Activated naive CD4-positive, alpha-beta T cell treated with anti-CD3 and anti-CD28 coated beads for 36 hours (primary cell): ENCODE data around the gene SCAMP3. TPM values are rescaled to one million over a fixed set of nuclear protein-coding genes. Genes with fewer than 3 reads are reported as not detected.

Source experiments
- CTCF ChIA-PET: fragments of 350-600 bp; sonication (Branson Sonifier 250); formaldehyde crosslinking; loops from one replicate; lab custom pipeline; 2021; ENCODE audit warnings: antibody characterized with exemption; lab: Charles Lee
- DNase-seq: peaks from one replicate; pipeline ENCODE4 v3.0.0-alpha.2; 2020
- H3K27ac Mint-ChIP-seq: one replicate; pipeline ENCODE4 v1.8.0; 2021; ENCODE audit warnings: mild to moderate bottlenecking, mixed read lengths
- H3K27me3 Mint-ChIP-seq: one replicate; pipeline ENCODE4 v1.8.0; 2021; ENCODE audit warnings: low read depth, mixed read lengths
- H3K36me3 Mint-ChIP-seq: one replicate; pipeline ENCODE4 v1.8.0; 2021; ENCODE audit warnings: low read depth, mixed read lengths
- H3K4me1 Mint-ChIP-seq: one replicate; pipeline ENCODE4 v1.8.0; 2021; ENCODE audit warnings: low read depth, mixed read lengths
- H3K4me3 Mint-ChIP-seq: one replicate; pipeline ENCODE4 v1.8.0; 2021; ENCODE audit warnings: mild to moderate bottlenecking, moderate library complexity, mixed read lengths
- H3K9me3 Mint-ChIP-seq: one replicate; pipeline ENCODE4 v1.8.0; 2021; ENCODE audit warnings: mixed read lengths
- intact Hi-C: fragments of 100-400 bp; cut with micrococcal nuclease; formaldehyde crosslinking; loops from one replicate; pipeline ENCODE4 v1.15.1; 2023
- total RNA-seq, 2 experiments: library from RNA; stranded (reverse); gene quantifications; one replicate each; pipeline ENCODE4 v1.2.3, GENCODE V29; 2021

Gene SCAMP3
- 10 to 100 TPM; 80.3 to 82.9 TPM for total RNA-seq

DNA sequence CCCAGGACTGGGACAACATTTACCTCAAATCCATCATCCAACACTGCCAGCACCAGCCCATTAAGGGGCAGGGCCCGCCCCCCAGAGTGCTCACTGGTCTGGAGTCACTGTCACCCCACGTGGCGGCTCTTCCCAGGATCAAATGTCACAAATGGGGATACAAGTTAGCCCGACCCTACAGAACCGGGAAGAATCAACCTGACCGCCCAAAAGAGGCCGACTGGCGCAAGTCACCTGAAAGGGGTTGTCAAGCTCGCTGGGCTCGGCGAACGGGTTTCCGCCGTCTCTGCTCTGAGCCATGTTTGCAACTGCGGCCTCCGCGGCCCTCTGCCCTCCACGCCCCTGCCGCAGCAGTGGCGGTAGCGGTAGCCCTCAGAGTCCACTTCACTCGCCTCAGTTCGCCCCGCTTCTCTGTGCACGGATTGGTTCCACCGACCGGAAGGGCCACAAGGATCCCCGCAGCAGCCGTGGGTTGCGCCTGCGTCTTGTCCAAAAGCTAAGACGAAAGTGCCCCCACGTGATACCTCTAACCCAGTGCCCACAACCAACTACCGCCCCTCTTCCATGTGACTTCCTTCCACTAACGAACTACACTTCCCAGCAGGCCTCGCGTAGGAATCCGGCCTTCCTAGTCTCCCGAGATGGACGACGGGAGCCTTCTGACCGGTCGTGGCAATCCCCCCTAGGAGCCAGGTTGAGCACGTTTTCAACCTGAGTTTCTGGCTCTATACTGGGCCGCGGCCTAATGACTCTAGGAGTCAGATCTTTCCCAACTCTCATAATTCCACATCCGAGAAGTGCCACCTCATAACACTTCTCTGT lies at the start of gene SCAMP3:
SCAMP3 (minus strand) TSS at position 509 of the 822 bp plus-strand sequence; CDS start at position 300, 209 bp downstream.
- Mint-ChIP-seq H3K27ac (peak within 1 kb of the TSS; percentile 93), H3K4me1 (peaks cover 27% of the 10 kb centered on the region), H3K27me3 (no peaks in the 10 kb centered on the region), H3K36me3 (peaks cover 53% of the 10 kb centered on the region), H3K9me3 (no peaks in the 10 kb centered on the region), H3K4me3 (peak within 1 kb of the TSS; percentile 95)
- CTCF ChIA-PET = interaction anchor here (0.6 to 4.0 kb wide), 6 partner anchors 11 to 115 kb away, joined by 3 to 64 read pairs (median 4); partner anchors contain the start of genes MTX1 and THBS3
- peak; percentile 95 for DNase-seq
- intact Hi-C loops = loop anchor here (1.0 to 5.0 kb wide), 6 partner anchors 11 to 759 kb away; partner anchors contain the start of genes CLK2 and FDPS

DNA sequence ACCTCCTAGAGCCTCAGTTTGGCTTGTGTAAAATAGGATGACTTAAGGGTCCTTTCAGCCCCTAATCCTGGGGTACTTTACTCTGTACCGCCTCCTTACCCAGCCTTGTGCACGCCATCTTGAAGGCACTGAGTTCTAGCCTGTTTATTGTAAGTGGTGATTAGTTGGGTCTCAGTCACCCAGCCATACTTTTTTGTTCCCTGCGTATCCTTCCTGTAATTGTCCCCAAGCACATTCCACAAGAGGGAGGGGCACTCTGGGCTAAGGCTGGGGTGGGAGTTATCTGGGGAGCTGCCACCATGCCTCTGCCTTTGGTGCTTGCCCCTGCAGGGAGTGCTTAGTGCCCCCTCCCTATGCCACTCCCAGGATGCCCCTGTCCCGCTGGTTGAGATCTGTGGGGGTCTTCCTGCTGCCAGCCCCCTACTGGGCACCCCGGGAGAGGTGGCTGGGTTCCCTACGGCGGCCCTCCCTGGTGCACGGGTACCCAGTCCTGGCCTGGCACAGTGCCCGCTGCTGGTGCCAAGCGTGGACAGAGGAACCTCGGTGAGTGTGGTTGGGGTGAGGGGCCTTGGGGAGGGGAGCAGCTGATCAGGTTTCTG lies 47.4 kb upstream of the SCAMP3 start:
- intact Hi-C loops = loop anchor here (2.0 to 5.0 kb wide), 4 partner anchors 101 to 745 kb away; partner anchors contain the start of genes KRTCAP2, LAMTOR2, MTX1 and TRIM46
- peak overlapping the region; percentile 96 for H3K4me3 Mint-ChIP-seq
- no peaks in the 10 kb centered on the region for H3K27me3 Mint-ChIP-seq
- CTCF ChIA-PET = no interaction called here
- H3K4me1 Mint-ChIP-seq = peaks cover 35% of the 10 kb centered on the region
- H3K27ac Mint-ChIP-seq = peak overlapping the region; percentile 99
- no peaks in the 10 kb centered on the region for H3K9me3 Mint-ChIP-seq
- DNase-seq = peak; percentile 12
- peaks cover 43% of the 10 kb centered on the region for H3K36me3 Mint-ChIP-seq

DNA sequence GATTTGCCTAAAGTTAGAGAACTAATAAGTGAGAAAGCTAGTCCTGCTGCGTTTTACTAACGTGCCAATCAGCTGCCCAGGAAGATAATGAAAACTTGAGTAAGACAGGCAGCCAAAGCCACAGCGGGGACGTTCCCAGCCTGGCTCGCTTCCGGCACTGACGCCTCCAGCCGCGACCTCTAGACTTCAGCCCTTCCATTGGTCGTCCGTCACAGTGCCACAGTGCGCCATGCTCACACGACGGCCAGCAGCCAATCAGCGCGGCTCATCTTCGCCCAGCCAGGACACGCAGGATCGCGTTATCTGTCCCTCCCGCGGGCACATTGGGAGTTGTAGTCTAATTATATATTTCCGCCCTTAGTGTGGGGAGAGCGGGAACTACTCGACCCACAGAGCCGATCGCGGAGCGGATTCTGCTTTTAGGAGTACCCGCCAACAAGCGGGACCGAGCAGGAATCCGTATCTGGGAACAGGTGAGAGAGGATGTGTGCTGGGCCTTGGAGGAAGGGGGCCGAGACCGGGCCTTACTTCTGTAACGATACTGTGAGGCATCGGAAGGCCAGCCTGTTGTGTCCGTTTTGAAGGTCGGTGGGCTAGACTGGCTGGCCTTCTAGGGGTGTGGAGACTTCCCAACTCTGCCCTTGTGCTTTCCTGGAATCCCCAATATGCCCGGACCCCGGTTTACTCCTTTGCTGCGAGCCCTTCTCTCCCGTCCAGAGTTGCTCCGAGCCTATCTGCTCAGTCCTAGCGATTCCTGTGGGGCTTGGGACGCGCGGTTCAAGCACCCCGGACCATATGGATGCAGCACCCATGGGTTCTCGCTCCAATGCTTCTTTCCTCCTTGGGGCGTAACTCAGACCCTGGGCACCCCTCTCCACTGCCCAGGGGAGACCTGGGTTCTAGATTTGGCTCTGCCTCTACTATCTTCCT lies 46.6 kb upstream of the SCAMP3 start, which contains the start of gene FDPS:
FDPS (plus strand) TSS at position 374 of the 930 bp plus-strand sequence. CDS start 924 bp downstream, outside the sequence.
- Mint-ChIP-seq H3K27me3 (no peaks in the 10 kb centered on the region), H3K9me3 (no peaks in the 10 kb centered on the region), H3K4me1 (peaks cover 35% of the 10 kb centered on the region), H3K27ac (peak within 1 kb of the TSS; percentile 99), H3K4me3 (peak within 1 kb of the TSS; percentile 96), H3K36me3 (peaks cover 43% of the 10 kb centered on the region)
- CTCF ChIA-PET = interaction anchor here (0.8 to 1.9 kb wide), 4 partner anchors 15 to 102 kb away, joined by 3 to 34 read pairs (median 6); partner anchors contain the start of genes CLK2 and THBS3
- peak; percentile 99 for DNase-seq
- intact Hi-C loops = loop anchor here (1.0 to 5.0 kb wide), 15 partner anchors 15 to 746 kb away; partner anchors contain the start of genes CLK2, ENTREP3, HCN3 and KRTCAP2

DNA sequence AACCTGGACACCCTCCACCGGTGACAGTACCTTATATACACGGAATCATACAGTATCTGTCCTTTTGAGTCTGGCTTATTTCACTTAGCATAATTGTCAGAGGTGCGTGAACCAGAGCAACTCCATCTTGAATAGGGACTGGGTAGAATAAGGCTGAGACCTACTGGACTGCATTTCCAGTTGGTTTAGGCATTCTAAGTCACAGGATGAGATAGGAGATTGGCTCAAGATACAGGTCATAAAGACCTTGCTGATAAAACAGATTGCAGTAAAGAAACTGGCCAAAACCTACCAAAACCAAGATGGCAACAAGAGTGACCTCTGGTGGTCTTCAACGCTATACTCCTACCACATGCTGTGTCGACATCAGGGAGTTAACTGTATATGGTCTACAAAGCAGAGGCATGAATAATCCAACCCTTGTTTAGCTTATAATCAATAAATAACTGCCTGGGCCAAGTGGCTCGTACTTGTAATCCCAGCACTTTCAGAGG lies 45.1 kb upstream of the SCAMP3 start:
- peak overlapping the region; percentile 99 for H3K27ac Mint-ChIP-seq
- peak overlapping the region; percentile 96 for H3K4me3 Mint-ChIP-seq
- intact Hi-C loops = loop anchor here (5.0 kb wide), 2 partner anchors 115 to 135 kb away; partner anchors contain the start of genes KRTCAP2 and TRIM46
- H3K9me3 Mint-ChIP-seq = no peaks in the 10 kb centered on the region
- CTCF ChIA-PET = interaction anchor here (0.6 to 1.9 kb wide), 8 partner anchors 8 to 371 kb away, joined by 3 to 34 read pairs (median 3); partner anchors contain the start of gene PMVK
- H3K4me1 Mint-ChIP-seq = peaks cover 28% of the 10 kb centered on the region
- H3K36me3 Mint-ChIP-seq = peaks cover 32% of the 10 kb centered on the region
- H3K27me3 Mint-ChIP-seq = no peaks in the 10 kb centered on the region
- peak; percentile 34 for DNase-seq

DNA sequence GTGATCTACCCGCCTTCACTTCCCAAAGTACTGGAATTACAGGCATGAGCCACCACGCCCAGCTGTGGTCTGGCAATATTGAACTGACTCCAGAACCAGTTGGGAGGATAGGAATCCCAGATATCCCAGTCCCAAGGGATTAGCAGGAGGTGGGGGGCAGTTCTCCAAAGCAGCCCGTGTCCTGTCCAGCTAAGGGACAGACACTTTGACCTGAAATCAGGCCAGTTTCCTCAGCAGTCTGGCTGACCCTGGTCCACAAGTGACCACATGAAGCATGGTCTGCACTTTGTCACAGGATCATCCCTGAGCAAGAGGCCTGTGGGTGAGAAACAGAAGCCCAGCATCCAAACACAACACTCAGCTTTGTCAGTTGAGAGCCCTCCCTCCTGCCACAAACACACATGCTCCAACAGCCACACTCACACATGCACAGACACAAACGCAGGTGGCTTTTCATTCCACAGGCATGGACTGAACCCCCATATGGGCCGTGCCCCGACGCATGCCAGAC lies 43.8 kb upstream of the SCAMP3 start:
- Mint-ChIP-seq H3K27ac (peak overlapping the region; percentile 61), H3K27me3 (no peaks in the 10 kb centered on the region), H3K36me3 (peaks cover 20% of the 10 kb centered on the region), H3K9me3 (no peaks in the 10 kb centered on the region), H3K4me3 (no peak overlapping the region), H3K4me1 (peaks cover 17% of the 10 kb centered on the region)
- no peak for DNase-seq
- CTCF ChIA-PET = interaction anchor here (0.7 to 2.1 kb wide), 3 partner anchors 26 to 112 kb away, joined by 3 to 12 read pairs (median 3); no protein-coding TSS in a partner anchor
- intact Hi-C loops = loop anchor here (5.0 kb wide), 2 partner anchors 114 to 134 kb away; partner anchors contain the start of genes KRTCAP2 and TRIM46

DNA sequence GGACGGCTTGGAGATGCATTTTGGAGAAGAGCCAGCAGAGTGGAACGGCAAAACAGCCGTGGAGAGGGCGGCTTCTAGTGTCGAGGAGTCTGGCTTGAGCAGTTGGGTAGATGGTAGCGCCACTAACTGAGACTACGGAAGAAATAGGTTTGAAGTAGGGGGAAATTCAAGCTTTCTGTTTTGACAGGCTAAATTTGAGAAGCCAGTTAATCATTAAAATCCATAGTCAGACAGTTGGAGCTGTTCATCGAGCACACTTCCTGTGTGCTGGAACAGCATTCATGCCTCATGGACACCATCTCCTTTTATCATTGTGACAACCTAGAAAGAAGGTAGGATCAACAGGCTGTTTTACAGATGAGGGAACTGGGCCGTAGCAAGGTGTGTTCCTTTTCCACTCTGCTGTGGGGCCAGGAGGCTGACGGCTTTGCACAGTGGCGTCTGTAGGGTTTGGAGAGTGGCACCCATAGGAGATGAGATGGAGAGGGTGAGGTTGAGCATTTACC lies 42.5 kb upstream of the SCAMP3 start:
- Mint-ChIP-seq H3K4me1 (peaks cover 5% of the 10 kb centered on the region), H3K36me3 (peaks cover 8% of the 10 kb centered on the region), H3K27ac (no peak overlapping the region), H3K9me3 (no peaks in the 10 kb centered on the region), H3K4me3 (no peak overlapping the region), H3K27me3 (no peaks in the 10 kb centered on the region)
- intact Hi-C loops = loop anchor here (5.0 kb wide), 2 partner anchors 112 to 132 kb away; partner anchors contain the start of genes KRTCAP2 and TRIM46
- CTCF ChIA-PET = interaction anchor here (1.2 to 2.1 kb wide), 2 partner anchors 19 to 54 kb away, joined by 3 to 12 read pairs; no protein-coding TSS in a partner anchor
- no peak for DNase-seq

DNA sequence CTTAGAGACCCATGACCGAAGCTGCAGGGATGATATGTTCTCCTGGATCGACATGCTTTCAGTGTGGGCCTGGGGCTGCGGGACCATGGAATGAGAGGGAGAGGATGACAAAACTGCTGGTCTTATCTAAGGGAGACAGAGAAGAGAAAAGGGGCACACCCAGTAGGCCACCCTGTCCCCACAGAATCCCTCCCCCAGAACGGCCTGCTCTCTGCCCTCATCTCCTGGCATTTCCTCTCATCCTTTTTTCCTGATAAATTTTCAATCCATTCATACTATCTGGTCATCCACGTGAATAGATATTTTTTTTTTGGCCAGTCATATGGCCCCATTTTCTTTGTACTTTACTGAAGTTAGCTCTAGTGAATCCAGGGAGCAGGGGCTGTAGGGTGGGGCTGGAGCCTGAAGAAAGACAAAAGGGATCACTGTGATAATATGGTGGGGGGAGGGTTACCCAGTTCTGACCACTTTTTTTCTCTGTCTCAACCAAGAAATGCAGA lies 39.2 kb upstream of the SCAMP3 start, which contains the start of gene PKLR:
PKLR (minus strand) TSS at position 97 of the 500 bp plus-strand sequence; CDS start at position 54, 43 bp downstream.
- no peak within 1 kb of the TSS for H3K27ac Mint-ChIP-seq
- H3K4me1 Mint-ChIP-seq = no peaks in the 10 kb centered on the region
- H3K36me3 Mint-ChIP-seq = no peaks in the 10 kb centered on the region
- DNase-seq = no peak
- H3K27me3 Mint-ChIP-seq = peaks cover 8% of the 10 kb centered on the region
- CTCF ChIA-PET = interaction anchor here (2.9 kb wide), 1 partner anchor 51 kb away, joined by 10 read pairs; no protein-coding TSS in a partner anchor
- intact Hi-C loops = no loop called here
- no peaks in the 10 kb centered on the region for H3K9me3 Mint-ChIP-seq
- no peak within 1 kb of the TSS for H3K4me3 Mint-ChIP-seq

DNA sequence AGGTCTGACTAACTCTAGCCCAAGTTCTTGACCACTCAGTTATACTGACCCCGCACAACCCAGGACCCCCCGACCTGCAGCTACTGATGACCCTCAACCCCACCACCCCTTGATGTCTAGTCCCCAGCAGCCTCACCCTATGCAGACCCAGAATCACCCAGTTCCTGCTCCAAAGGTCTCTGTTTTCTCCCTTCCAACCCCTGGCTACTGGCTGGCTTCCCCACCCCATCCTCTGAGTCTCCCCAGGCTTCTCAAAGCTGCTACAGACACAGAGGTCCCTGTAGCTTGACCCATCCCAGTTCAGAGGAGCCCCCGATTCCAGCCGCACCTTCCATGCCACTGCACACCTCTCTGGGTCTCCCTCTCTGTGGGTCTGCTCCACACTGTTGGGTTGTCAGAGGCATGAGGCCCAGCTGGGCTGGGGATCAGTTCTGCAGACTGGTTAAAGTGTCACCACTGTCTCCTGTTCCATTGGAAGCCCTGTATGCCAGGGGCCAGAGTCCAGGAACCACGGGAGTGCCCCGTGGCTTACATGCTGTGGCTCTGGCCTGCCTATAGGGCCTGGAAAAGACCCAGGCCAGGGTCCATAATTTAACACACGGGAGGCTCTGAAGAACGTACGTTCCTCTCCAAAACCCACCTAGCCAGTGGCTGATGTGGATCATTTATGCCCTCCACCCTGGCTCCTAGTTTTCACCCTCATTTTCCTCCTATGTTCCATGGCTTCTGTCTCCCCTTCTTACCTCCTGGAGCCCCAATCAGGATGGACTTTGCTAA lies 38.6 kb upstream of the SCAMP3 start:
- H3K27ac Mint-ChIP-seq = no peak overlapping the region
- H3K4me1 Mint-ChIP-seq = no peaks in the 10 kb centered on the region
- CTCF ChIA-PET = interaction anchor here (2.9 kb wide), 1 partner anchor 50 kb away, joined by 10 read pairs; no protein-coding TSS in a partner anchor
- no peaks in the 10 kb centered on the region for H3K9me3 Mint-ChIP-seq
- no peak for DNase-seq
- intact Hi-C loops = no loop called here
- H3K36me3 Mint-ChIP-seq = no peaks in the 10 kb centered on the region
- H3K4me3 Mint-ChIP-seq = no peak overlapping the region
- H3K27me3 Mint-ChIP-seq = peaks cover 13% of the 10 kb centered on the region

DNA sequence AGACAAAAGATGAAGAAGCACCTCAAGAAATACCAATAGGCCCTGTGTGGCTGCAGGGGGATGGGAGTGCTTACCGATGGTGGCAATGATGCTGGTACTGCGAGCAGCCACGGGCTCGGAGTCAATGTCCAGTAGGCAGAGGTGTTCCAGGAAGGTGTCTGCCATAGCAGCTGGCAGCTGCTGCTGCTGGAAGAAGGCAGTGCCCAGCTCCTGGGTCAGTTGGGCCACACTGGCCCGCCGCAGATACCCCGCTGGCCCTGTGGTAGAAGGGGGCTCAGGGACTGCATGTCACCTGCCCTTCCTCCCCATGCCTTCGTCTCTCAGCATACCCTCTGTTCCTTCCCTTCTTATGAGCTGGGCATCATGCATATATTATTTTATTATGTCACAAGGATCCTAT lies 37.9 kb upstream of the SCAMP3 start:
- Mint-ChIP-seq H3K36me3 (no peaks in the 10 kb centered on the region), H3K27me3 (peaks cover 17% of the 10 kb centered on the region), H3K9me3 (no peaks in the 10 kb centered on the region), H3K4me1 (no peaks in the 10 kb centered on the region), H3K27ac (no peak overlapping the region), H3K4me3 (no peak overlapping the region)
- intact Hi-C loops = no loop called here
- DNase-seq = no peak
- CTCF ChIA-PET = interaction anchor here (2.9 kb wide), 1 partner anchor 49 kb away, joined by 10 read pairs; no protein-coding TSS in a partner anchor

DNA sequence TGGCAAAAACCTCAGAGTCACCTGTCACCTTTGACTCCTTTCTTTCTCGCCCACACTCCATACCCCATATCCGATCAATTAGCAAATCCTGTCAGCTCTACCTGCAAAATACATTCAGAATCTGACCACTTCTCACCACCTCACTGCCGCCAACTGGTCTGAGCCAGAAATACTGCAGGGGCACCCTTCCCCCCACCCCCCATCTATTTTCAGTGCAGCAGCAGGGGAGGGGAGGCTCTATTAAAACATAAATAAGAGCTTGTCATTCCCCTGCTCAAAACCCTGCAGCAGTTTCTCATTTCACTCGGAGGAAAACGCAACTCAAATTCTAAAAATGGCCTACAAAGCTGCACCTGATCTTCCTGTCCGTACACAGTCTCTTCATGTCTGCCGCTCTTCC lies 35.2 kb upstream of the SCAMP3 start:
- H3K36me3 Mint-ChIP-seq = no peaks in the 10 kb centered on the region
- no peak for DNase-seq
- peaks cover 4% of the 10 kb centered on the region for H3K4me1 Mint-ChIP-seq
- H3K9me3 Mint-ChIP-seq = no peaks in the 10 kb centered on the region
- intact Hi-C loops = no loop called here
- H3K27ac Mint-ChIP-seq = no peak overlapping the region
- CTCF ChIA-PET = interaction anchor here (0.9 to 2.1 kb wide), 2 partner anchors 47 to 63 kb away, joined by 3 to 7 read pairs; no protein-coding TSS in a partner anchor
- no peak overlapping the region for H3K4me3 Mint-ChIP-seq
- peaks cover 24% of the 10 kb centered on the region for H3K27me3 Mint-ChIP-seq
